HG02759 (cell line): Measurements from ENCODE around the gene EIF4E2.
"Not testable (repeated sequence)": the region's sequence is repeated elsewhere in the genome, so short reads cannot be mapped to it uniquely, and the experiment has no call there.

Experiments
- ATAC-seq: cut with Tn5 transposase; IDR thresholded peaks from one replicate; pipeline ENCODE4 v1.9.1; 2021; ENCODE audit warnings: mild to moderate bottlenecking, moderate library complexity; ENCODE audit not compliant: unreplicated experiment

The EIF4E2 gene

DNA sequence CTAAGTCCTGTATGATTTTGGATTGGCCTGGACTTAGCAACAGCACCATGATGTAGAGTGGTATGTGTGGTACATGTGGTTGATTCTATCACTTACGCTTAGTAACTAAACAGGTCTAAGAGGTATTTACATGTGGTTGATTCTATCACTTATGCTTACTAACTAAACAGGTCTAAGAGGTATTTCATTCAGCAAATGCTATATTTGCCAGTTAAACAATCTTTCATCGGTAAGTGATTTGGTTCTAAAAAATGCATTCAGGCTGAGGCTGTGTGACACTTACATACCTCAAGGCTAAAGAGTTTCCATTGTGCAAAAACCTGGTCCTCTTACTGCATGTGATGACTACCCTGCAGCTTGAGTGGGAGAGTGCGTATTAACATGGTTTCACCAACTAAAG, 13.1 kb downstream of the EIF4E2 start:
- no peak for ATAC-seq

DNA sequence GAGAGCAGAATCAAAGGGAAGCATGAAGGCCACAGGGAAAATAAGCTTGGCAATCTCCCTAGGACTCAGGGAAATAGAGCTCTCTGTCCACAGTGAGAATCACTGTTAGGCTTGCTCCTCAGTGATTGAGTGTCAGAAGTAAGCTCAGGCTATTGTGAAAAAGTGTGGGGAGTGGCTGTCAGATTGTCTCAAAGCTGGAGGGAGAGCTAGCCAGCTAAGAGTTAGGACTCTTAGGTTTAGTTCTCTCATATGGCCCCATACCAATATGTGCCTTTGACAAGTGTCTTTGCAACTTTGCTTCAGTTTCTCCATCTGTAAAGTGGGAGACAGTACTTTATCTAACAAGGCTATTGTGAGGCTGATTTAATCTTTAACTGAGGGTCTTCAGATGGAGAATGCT, 17.2 kb downstream of the EIF4E2 start:
- no peak for ATAC-seq

DNA sequence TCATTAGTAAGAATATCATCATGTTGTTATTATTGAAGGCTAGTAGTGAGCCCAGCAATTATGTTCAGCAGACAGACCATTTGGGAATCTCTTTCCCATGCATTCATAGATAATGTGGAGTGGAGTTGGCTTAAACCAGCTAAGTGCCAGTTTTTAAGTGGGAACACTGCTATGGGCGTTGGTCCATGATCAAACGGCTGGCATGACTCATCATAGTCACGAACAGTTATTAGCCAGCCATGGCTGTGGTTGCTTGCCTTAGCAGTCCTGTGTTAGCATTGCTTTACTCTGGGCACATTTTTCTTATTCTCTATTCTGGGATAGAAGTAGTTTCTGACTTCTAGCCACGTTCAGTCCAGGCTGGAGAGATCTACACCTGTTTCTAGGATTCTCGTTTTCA, 17.7 kb downstream of the EIF4E2 start:
- no peak for ATAC-seq

DNA sequence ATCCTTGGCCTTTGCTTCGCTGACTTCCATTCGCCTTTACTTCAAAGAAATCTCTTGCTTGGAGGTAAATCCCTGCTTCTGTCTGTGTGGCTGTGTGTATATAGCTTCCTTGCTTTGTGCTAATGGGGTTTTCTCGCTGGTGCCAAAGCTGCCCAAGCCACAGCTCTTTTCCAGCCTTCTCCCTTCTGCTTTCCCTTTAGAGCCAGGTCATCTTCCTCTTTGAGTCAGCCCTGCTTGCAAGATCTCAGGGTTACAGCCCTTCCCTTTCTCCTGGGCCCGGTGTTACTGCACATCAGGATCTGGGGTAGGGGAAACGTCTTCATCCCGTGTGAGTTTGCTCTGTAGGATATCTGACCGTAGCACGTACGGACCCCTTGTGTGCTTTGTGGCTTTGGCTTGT, 19.1 kb downstream of the EIF4E2 start:
- ATAC-seq: no peak

DNA sequence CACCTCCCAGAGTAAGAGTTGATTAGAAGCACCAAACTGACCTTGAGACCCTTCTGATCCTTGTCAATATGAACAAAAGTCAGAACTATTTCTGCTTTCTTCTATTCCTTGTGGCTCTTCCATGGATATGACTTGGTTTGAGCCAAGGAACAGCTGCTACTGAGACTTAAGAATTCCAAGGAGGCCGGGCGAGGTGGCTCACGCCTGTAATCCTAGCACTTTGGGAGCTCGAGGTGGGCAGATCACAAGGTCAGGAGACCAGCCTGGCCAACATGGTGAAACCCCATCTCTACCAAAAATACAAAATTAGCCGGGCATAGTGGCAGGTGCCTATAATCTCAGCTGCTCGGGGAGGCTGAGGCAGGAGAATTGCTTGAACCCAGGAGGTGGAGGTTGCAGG, 20.0 kb downstream of the EIF4E2 start:
- not testable (repeated sequence) for ATAC-seq

DNA sequence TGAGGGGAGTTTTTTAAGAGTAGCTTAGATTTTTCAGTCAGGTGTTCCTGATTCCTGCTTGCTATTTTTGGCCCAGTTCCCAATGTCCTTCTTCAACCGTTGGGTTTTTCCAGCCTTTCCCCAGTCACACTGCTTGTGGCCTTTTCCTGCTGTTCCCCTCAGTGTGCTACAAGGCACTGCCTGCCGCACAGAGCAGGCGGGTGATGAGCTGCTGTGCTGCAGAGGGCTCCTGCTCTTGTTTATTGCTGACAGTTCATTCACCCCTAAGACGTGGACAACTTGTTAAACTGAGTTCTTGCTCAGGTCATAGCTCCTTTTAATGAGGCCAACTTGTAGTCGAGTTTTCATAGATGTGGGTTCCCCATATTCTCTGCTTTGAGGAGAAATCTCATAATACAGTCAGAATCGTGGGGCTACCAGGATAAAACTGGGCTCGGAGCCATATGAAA, 20.6 kb downstream of the EIF4E2 start:
- ATAC-seq: no peak

DNA sequence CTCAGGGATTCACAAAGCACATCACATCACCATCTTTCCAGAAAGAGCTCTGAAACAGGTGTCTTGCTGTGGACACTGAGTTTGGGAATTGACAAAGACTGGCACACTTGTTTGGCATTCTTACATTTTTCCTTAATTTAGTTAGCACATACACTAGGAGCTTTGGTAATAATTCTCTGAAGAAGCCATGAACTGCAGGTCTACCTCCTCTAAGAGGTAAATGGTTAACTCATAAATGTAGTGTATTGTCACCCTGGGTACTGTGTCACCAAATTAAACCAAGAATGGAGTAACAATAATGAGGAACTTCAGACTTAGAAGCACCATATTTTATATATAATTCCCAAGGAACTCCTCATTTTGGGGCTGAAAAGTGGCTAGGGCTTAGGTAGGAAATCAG, 22.6 kb downstream of the EIF4E2 start:
- ATAC-seq: no peak

DNA sequence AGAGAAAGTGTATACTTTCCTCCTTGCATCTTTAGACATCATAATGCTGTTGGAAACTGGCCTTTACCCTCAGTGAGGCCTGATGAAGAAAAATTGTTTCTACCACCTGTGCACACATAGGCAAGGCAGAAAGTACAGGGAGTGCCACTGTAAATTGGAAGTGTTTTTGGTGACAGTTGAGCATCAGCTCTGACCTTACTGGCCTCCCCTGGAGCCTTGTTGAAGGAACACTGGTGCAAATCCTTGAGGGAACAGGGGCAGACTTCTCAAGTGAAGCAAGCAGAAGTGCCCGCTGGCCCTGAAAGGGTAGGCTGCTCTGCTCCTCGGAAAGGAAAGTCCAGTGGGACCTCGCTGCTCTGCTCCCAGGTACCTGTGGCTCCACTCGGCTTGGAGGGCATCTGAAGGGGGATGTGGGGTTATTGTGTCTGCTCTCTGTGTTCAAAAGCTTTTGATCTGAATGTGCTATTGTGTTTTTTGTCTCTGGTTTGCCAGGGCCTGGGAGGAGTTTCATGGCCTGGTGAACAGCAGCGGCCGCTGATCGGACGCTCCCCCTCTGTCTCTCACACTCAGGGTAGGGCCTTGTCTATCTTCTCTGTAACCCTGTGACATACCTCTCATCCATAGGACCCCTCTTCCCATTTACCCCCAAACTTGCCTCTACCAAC, 23.4 kb downstream of the EIF4E2 start:
- ATAC-seq: no peak

DNA sequence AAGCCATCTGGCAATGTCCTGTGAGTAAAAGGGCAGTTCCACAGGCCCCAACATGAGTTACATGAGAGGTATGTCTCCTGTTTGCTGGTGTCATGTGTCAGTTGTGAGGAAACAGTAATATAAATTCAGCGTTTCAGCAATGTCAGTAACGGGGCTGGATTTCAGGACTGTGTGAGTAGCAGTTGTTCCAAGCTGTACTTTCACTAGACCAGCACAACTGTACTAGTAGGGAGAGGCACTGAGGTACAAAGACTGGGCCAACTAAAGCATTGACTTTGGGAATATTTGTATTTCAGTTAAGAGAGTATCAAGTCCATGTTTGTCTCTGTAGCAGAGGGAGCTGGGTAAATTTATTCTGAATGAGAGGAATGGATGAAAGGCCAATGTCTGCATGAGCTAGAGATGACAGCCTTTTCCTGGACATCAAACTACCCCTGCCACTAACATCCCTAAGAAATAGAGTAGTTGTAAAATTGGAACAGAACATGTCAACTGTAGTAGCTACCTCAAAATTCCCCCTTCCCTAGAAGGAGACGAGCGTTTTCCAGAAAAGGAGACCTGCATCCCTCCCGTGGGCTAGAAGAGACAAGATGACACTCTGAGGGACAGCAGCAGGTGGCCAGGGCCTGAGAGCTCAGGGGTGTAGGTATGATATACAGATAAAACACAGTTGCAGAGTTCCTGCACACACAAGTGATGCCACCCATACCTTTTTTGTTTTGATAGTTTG, 24.4 kb downstream of the EIF4E2 start:
- ATAC-seq: no peak

DNA sequence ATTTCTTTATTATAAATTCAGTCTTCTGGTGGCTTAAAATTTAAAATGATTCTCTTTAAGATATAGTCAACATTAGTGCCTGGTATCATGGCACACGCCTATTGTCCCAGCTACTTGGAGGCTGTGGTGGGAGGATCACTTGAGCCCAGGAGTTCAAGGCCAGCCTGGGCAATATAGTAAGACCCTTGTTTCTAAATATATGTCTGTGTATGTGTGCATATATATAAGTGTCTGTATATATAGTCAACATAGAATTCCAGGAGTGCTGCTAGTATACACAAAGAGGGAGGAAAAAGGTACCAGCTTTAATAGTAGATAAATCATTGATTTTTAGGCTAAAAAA, 24.9 kb downstream of the EIF4E2 start:
- no peak for ATAC-seq

DNA sequence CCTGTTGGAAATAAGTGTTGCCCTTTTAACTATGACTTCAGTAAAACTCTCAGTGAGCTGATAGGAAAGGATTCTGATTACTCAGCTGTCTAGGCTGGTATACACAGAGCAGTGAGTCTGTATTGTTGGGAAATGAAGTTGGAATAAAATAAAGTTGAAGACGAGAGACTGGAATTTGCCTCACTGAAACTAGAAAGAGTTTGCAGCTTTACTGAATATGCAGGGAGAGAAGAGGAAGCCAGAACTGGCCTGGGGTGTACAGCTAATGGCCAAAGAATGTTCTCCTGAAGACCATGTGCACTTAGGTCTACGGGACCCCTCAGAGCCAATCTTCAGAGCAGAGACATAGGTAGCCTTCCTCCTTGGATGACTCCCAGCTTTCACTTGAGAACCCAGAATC, 26.5 kb downstream of the EIF4E2 start:
- ATAC-seq: no peak

DNA sequence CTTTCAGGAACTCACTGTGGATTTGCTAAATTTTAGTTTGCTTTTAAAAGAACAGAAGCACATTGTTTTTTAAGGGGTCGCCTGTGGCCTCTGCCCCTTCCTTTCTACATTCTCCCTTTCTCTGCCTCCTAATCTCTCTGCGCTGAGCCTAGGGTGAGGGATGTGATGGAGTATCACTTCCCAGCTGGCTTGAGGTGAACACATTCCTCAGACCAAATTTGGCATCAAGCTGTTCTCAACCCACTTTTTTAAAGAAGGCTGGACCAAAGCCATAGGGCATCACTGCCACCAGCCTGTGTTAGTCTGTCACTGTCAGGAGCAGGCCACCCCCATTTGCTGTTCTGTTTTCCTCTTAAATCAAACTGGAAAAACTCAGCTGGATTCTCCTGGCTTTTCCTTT, 27.4 kb downstream of the EIF4E2 start:
- no peak for ATAC-seq

DNA sequence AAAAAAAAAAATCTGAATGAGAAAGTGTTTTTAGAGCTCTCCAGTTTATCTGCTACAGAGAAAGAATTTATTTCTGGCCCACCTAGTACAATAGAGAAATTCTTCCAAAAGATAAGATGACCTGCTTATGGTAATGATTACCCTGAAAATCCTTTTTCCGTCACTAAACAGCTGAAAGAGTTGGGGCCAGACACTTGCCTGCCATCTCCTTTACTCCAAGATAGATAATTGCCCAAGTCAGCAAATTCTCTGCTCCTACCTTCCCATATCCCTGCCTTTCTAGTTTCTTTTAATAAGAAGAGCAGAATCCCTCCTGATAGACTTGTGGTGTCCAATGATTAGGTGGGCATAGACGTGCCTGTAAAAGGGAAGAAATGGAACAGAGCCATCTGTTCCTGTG, 28.1 kb downstream of the EIF4E2 start:
- ATAC-seq: no peak

DNA sequence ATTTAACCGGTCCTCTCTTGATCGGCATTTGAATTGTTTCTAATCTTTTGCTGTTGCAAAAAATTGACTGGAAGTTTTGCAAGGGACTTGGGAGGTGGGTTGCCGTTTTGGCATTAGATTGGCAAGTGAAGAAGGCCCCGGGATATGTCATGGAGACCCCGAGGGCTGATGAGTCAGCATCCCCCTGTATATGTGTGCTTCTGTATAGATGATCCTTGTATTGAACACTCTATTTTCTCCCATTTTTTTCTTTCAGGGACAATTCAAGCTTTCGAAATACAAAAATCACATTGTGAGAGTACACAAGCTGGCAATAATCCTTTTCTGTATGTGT, 30.1 kb downstream of the EIF4E2 start:
- no peak for ATAC-seq

DNA sequence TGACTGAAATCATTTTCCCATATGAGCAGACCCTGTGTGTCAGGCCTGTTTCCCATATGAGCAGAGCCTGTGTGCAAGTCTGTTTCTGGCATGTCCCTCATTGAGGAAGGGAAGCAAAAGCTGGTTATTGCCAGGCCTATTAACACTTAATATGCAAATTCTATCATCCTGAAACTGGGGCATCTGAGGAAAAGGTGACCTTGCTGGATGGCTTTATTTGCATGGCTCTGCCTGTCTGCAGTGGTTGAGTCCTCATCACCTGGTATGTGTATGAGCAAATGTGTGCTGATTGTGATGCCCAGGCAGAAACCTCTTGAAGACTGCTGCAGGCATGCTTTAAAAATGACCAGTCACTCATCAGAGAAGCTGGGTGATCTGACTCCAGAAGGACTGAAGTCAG, 31.2 kb downstream of the EIF4E2 start:
- ATAC-seq: no peak

DNA sequence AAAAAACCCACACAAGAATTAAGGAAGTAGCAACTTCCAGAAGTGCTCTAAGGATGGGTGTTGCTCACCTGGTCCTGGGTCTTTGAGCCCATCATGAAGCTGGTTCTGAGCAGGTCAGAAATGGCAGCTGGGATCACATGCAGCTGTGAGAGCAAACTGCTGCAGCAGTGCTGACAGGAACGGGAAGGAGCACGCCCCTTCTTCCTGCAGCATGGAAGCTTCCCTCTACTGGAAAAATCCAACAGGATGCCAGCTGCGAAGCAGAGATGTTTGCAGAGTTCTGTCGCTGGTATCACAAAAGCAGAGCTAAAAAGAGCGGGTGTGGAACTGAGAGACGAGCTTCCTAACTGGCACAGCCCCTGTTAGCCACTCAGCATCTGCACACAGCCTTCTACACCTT, 33.7 kb downstream of the EIF4E2 start:
- no peak for ATAC-seq

DNA sequence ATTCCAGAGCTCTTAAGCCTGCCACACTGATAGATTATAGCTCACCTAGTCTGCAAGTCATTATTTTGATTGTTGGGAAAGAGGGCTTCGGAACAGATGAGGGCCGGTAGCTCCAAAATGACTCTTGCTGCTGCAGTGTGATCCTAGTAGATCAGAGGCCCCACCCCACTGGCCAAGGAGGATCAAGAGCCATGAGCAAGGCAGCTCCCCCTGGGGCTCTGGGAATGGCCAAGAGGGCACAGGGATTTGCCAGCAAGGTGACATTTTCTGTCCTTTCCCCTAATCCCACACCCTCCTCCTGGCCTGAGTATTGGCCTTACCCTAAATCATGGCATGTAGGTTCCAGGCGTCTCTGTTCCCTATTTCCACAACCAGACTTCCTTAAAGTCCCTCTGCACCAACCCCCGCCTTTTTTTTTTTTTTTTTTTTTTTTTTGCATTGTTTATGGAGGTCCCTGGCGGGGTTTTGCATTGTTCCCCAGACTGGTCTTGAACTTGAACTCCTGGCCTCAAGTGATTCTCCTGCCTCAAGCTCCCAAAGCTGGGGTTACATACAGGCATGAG, 36.5 kb downstream of the EIF4E2 start:
- ATAC-seq: no peak

DNA sequence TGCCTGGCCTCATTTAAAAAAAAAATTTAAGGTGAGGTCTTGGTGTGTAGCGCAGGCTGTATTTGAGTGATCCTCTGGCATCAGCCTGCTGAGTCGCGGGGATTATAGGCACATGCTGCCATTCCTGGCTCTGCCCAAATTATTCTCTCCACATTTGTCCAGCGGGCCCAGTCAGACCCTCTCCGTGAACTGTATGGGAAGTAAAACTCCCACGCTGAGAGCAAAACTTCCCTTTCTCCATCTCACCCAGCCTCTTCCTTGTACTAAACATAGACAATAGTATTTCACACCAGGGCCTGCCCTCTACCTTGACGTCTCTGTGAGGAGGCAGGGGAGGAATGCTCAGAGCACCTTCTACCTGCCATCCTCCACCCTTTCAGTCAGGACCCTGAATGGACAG, 37.0 kb downstream of the EIF4E2 start:
- no peak for ATAC-seq

DNA sequence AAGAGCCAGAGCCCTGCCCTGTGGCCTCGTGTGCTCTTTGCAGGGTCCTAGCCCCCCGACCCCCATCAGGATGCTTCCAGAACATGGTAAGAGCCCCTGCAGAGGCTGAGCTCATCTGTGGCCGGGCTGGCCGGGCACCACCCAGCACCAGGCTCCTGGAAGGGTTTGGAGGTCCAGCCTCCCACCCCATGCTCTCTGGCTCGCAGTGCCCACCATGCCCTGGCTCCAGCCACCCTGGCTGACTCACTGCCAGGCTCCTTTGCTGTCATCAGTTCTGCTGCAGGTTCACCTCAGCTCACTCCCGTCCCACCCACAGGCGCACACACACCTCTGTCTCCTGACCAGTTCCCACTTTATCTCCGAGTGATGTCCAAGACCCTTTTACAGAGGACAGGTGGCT, 37.5 kb downstream of the EIF4E2 start:
- ATAC-seq: no peak

DNA sequence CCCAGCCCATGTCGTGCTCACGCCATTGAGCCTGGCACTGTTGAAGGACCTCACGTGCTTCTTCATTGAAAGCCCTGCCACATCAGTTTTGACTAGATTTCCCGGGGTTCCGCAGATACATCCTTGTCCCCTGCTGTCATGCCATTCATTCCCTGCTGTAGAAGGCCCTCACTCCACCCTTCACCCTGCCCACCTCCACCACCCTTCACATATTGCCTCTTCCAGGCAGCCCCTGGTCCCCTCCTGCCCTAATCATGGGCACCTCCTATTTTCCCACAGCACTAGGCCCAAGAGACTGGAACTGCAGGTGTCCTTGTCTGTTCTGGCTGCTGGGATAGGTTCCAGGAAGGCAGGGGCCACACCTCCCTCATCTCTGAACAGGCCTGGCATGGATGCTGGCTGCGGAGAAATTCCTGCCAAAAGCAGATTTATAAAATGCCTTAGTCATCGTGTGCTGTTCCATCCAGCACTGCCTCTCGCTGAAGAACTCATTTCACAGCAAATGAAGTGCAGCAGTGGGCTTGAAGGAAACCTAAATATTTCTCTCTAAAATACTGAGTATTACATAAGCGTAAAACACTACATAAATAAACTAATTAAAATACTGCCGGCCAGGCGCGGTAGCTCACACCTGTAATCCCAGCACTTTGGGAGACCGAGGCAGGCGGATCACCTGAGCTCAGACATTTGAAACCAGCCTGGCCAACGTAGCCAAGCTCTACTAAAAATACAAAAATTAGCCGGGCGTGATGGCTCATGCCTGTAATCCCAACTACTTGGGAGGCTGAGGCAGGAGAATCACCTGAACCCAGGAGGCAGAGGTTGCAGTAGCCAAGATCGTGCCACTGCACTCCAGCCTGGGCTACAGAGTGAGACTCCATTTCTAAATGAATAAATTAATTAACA, 38.4 kb downstream of the EIF4E2 start:
- ATAC-seq: no peak

DNA sequence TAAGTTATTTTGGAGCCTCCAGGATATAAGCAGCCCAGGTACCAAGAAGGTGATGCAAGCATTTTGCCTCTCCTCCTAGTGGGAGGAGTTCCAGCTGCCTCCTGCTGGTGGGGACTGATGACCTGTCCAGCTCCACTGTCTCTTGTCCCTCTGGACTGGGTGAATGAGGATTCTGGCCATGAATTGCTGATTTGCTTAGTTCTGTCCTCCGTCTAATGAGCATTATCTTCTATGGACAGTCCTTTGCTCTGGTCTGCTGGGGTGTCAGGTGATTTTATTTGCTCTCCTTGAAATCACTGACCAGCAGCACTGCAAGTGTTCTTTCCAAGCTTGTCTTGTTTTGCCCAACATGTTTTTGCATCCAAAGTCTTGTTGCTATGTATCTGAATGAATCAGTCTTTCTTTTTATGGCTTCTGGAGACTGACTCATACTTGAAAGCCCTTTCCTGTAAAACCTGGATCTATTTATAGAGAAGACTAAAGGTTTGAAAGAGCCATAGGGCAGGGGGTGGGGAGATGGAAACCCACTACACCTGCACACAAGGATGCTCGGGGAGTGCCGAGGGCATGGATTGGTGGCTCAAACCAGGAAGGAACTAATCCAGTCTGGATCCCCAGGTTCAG, 42.4 kb downstream of the EIF4E2 start:
- no peak for ATAC-seq
